ENCODE results near the gene APP.

The APP gene

GRCh38 chr21:25834381-25834780 is 336.2 kb downstream of the APP start:
- POLR2A ChIA-PET: no interaction called here
- H3K4me3 ChIP-seq (ENCODE audit: low read depth, low read length): no peak overlapping the region
- H3K4me1 ChIP-seq (ENCODE audit: control insufficient read depth, insufficient read depth, low read length): no peaks in the 10 kb centered on the region
- H3K27ac ChIP-seq (ENCODE audit: extremely low read depth, low read depth, low read length): no peak overlapping the region
- H3K9me3 ChIP-seq (ENCODE audit: control insufficient read depth, insufficient read depth, low read depth, low read length): no peaks in the 10 kb centered on the region
- TF ChIP-seq ZSCAN30 (tag by site-specific recombination; IDR thresholded peaks at IDR 0.05) (no peak), ZNF18 (tag by site-specific recombination; IDR thresholded peaks at IDR 0.05) (no peak)
- CTCF ChIA-PET: interaction anchor here (0.6 kb wide), 1 partner anchor 33 kb away, joined by 4 read pairs; no protein-coding TSS in a partner anchor
- no peaks in the 10 kb centered on the region for H3K36me3 ChIP-seq (ENCODE audit: control insufficient read depth in 2 of 2, insufficient read depth in 1 of 2, low read length in 2 of 2)

- Histone ChIP-seq H3K36me3 (ENCODE audit: control insufficient read depth in 2 of 2, insufficient read depth in 1 of 2, low read length in 2 of 2) (no peaks in the 10 kb centered on the region), H3K4me3 (ENCODE audit: low read depth, low read length) (no peak overlapping the region), H3K4me1 (ENCODE audit: control insufficient read depth, insufficient read depth, low read length) (no peaks in the 10 kb centered on the region), H3K27ac (ENCODE audit: extremely low read depth, low read depth, low read length) (no peak overlapping the region), H3K9me3 (ENCODE audit: control insufficient read depth, insufficient read depth, low read depth, low read length) (no peaks in the 10 kb centered on the region)
- POLR2A ChIA-PET: no interaction called here
- CTCF ChIA-PET: no interaction called here
- TF ChIP-seq ZNF174 (tag by site-specific recombination; IDR thresholded peaks at IDR 0.05) (no peak), ZSCAN18 (tag by site-specific recombination; IDR thresholded peaks at IDR 0.05) (no peak), ZNF488 (tag by site-specific recombination; IDR thresholded peaks at IDR 0.05) (no peak), KLF16 (tag by site-specific recombination; IDR thresholded peaks at IDR 0.05) (no peak), FEZF1 (tag by site-specific recombination; IDR thresholded peaks at IDR 0.05) (no peak), ZNF600 (tag by site-specific recombination; IDR thresholded peaks at IDR 0.05) (no peak), ZBTB44 (tag by site-specific recombination; IDR thresholded peaks at IDR 0.05) (no peak), ZNF571 (tag by site-specific recombination; IDR thresholded peaks at IDR 0.05) (no peak), ZBTB20 (tag by site-specific recombination; IDR thresholded peaks at IDR 0.05) (no peak), TRIM28 (IDR thresholded peaks at IDR 0.05; ENCODE audit: borderline replicate concordance, low read length) (no peak), ZNF16 (tag by site-specific recombination; IDR thresholded peaks at IDR 0.05; ENCODE audit: low read depth) (no peak), ZNF521 (tag by site-specific recombination; IDR thresholded peaks at IDR 0.05) (no peak), ZEB2 (tag by site-specific recombination; IDR thresholded peaks at IDR 0.05) (no peak), PRDM6 (tag by site-specific recombination; IDR thresholded peaks at IDR 0.05) (no peak), KLF10 (tag by site-specific recombination; IDR thresholded peaks at IDR 0.05) (no peak)
Observed at GRCh38 chr21:25831300-25831960, 339.1 kb downstream of the APP start.

All from HEK293 (cell line).